ENCODE results near the gene CETP. TPM values are rescaled to one million over a fixed set of nuclear protein-coding genes. Genes with fewer than 3 reads are reported as not detected.

CETP gene
- total and polyA plus RNA-seq, 2 of the 13 experiments (the other 11 are each of a cell fraction or from before 2014, with no cell fraction given), result 0.31 to 9.8 TPM

DNA sequence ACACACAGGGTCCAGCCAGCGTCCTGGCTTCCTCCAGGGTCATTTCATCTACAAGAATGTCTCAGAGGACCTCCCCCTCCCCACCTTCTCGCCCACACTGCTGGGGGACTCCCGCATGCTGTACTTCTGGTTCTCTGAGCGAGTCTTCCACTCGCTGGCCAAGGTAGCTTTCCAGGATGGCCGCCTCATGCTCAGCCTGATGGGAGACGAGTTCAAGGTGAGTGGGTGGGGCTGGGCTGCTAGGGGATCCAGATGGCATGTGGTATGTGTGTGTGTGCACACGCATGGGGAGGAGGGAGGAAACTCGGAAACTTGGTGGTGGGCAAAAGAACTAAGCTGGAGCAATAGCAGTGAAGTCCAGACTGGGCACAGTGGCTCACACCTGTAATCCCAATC lies 11.5 kb downstream of the CETP start (continued):
- TF ChIP-seq, protein P1, sequence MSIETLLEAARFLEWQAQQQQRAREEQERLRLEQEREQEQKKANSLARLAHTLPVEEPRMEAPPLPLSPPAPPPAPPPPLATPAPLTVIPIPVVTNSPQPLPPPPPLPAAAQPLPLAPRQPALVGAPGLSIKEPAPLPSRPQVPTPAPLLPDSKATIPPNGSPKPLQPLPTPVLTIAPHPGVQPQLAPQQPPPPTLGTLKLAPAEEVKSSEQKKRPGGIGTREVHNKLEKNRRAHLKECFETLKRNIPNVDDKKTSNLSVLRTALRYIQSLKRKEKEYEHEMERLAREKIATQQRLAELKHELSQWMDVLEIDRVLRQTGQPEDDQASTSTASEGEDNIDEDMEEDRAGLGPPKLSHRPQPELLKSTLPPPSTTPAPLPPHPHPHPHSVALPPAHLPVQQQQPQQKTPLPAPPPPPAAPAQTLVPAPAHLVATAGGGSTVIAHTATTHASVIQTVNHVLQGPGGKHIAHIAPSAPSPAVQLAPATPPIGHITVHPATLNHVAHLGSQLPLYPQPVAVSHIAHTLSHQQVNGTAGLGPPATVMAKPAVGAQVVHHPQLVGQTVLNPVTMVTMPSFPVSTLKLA (IDR thresholded peaks at IDR 0.05), result 0 out of 2 replicates have a peak, but pooled peaks have one; percentile 10
- TF ChIP-seq ZNF274 (CRISPR knock-in tag; IDR thresholded peaks at IDR 0.05) (0 out of 2 replicates have a peak, but pooled peaks have one; percentile 51), EP300 (IDR thresholded peaks at IDR 0.05; ENCODE audit: low read depth in 2 of 2, low read length in 2 of 2) (no peak), EP300 (CRISPR knock-in tag; IDR thresholded peaks at IDR 0.05; ENCODE audit: borderline replicate concordance) (0 out of 2 replicates have a peak, but pooled peaks have one; percentile 11), ZSCAN9 (CRISPR knock-in tag; IDR thresholded peaks at IDR 0.05; ENCODE audit: borderline replicate concordance) (no peak)
- TF ChIP-seq, protein P2, sequence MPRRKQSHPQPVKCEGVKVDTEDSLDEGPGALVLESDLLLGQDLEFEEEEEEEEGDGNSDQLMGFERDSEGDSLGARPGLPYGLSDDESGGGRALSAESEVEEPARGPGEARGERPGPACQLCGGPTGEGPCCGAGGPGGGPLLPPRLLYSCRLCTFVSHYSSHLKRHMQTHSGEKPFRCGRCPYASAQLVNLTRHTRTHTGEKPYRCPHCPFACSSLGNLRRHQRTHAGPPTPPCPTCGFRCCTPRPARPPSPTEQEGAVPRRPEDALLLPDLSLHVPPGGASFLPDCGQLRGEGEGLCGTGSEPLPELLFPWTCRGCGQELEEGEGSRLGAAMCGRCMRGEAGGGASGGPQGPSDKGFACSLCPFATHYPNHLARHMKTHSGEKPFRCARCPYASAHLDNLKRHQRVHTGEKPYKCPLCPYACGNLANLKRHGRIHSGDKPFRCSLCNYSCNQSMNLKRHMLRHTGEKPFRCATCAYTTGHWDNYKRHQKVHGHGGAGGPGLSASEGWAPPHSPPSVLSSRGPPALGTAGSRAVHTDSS (CRISPR knock-in tag; conservative IDR thresholded peaks at IDR 0.05), result no peak
- TF ChIP-seq, protein P3, sequence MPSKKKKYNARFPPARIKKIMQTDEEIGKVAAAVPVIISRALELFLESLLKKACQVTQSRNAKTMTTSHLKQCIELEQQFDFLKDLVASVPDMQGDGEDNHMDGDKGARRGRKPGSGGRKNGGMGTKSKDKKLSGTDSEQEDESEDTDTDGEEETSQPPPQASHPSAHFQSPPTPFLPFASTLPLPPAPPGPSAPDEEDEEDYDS (CRISPR knock-in tag; IDR thresholded peaks at IDR 0.05), result no peak
- TF ChIP-seq, protein P4, sequence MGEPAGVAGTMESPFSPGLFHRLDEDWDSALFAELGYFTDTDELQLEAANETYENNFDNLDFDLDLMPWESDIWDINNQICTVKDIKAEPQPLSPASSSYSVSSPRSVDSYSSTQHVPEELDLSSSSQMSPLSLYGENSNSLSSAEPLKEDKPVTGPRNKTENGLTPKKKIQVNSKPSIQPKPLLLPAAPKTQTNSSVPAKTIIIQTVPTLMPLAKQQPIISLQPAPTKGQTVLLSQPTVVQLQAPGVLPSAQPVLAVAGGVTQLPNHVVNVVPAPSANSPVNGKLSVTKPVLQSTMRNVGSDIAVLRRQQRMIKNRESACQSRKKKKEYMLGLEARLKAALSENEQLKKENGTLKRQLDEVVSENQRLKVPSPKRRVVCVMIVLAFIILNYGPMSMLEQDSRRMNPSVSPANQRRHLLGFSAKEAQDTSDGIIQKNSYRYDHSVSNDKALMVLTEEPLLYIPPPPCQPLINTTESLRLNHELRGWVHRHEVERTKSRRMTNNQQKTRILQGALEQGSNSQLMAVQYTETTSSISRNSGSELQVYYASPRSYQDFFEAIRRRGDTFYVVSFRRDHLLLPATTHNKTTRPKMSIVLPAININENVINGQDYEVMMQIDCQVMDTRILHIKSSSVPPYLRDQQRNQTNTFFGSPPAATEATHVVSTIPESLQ (CRISPR knock-in tag; conservative IDR thresholded peaks at IDR 0.05), result no peak
- TF ChIP-seq, protein P5, sequence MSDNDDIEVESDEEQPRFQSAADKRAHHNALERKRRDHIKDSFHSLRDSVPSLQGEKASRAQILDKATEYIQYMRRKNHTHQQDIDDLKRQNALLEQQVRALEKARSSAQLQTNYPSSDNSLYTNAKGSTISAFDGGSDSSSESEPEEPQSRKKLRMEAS (IDR thresholded peaks at IDR 0.05), result peak; percentile 62
- TF ChIP-seq, protein P6, sequence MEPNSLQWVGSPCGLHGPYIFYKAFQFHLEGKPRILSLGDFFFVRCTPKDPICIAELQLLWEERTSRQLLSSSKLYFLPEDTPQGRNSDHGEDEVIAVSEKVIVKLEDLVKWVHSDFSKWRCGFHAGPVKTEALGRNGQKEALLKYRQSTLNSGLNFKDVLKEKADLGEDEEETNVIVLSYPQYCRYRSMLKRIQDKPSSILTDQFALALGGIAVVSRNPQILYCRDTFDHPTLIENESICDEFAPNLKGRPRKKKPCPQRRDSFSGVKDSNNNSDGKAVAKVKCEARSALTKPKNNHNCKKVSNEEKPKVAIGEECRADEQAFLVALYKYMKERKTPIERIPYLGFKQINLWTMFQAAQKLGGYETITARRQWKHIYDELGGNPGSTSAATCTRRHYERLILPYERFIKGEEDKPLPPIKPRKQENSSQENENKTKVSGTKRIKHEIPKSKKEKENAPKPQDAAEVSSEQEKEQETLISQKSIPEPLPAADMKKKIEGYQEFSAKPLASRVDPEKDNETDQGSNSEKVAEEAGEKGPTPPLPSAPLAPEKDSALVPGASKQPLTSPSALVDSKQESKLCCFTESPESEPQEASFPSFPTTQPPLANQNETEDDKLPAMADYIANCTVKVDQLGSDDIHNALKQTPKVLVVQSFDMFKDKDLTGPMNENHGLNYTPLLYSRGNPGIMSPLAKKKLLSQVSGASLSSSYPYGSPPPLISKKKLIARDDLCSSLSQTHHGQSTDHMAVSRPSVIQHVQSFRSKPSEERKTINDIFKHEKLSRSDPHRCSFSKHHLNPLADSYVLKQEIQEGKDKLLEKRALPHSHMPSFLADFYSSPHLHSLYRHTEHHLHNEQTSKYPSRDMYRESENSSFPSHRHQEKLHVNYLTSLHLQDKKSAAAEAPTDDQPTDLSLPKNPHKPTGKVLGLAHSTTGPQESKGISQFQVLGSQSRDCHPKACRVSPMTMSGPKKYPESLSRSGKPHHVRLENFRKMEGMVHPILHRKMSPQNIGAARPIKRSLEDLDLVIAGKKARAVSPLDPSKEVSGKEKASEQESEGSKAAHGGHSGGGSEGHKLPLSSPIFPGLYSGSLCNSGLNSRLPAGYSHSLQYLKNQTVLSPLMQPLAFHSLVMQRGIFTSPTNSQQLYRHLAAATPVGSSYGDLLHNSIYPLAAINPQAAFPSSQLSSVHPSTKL (CRISPR knock-in tag; IDR thresholded peaks at IDR 0.05), result peak; percentile 73
- TF ChIP-seq, protein P7, sequence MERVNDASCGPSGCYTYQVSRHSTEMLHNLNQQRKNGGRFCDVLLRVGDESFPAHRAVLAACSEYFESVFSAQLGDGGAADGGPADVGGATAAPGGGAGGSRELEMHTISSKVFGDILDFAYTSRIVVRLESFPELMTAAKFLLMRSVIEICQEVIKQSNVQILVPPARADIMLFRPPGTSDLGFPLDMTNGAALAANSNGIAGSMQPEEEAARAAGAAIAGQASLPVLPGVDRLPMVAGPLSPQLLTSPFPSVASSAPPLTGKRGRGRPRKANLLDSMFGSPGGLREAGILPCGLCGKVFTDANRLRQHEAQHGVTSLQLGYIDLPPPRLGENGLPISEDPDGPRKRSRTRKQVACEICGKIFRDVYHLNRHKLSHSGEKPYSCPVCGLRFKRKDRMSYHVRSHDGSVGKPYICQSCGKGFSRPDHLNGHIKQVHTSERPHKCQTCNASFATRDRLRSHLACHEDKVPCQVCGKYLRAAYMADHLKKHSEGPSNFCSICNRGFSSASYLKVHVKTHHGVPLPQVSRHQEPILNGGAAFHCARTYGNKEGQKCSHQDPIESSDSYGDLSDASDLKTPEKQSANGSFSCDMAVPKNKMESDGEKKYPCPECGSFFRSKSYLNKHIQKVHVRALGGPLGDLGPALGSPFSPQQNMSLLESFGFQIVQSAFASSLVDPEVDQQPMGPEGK (CRISPR knock-in tag; IDR thresholded peaks at IDR 0.05), result 0 out of 2 replicates have a peak, but pooled peaks have one; percentile 34
